Measurements from ENCODE around the gene UGT2A2. TPM values are rescaled to one million over a fixed set of nuclear protein-coding genes. Genes with fewer than 3 reads are reported as not detected.

UGT2A2 gene
- total and polyA plus RNA-seq, 5 donors from 2014 or later = not detected

DNA sequence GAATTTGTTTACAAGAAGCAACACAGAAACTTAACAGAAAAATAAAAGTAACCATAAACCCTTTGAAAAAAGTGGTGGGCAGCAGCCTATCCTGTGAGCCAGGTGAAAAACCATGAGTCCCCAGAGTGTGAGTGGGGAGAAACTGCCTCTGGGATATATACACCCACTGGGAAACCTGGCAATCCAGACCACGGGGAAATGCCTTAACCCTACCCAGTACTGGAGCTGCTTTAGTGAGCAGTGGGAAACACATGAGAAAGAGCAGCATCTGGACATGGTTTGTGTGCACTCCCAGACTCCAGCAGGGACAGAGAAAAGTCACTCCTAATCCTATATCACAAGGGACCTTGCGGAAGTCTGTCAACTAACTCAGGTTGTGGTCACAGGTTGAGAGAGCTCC, 39.4 kb downstream of the UGT2A2 start:
- Histone ChIP-seq H3K27me3 (ENCODE audit: control insufficient read depth, insufficient read depth, low read length) (no peaks in the 10 kb centered on the region), H3K4me3 (ENCODE audit: low read depth, low read length) (no peak overlapping the region), H3K27ac (ENCODE audit: insufficient read depth, low read length, poor library complexity, severe bottlenecking) (no peak overlapping the region), H3K9me3 (ENCODE audit: control insufficient read depth in 2 of 2, low read length in 2 of 2) (no peaks in the 10 kb centered on the region), H3K36me3 (ENCODE audit: control insufficient read depth, insufficient read depth, low read length) (no peaks in the 10 kb centered on the region), H3K4me1 (ENCODE audit: control insufficient read depth, insufficient read depth, low read length, poor library complexity, severe bottlenecking) (no peaks in the 10 kb centered on the region)
- ATAC-seq (ENCODE audit: low read depth in 2 of 2) (no peak), DNase-seq (no peak)
- Mint-ChIP-seq H3K27me3 (no peaks in the 10 kb centered on the region), H3K36me3 (no peaks in the 10 kb centered on the region), H3K9me3 (peaks cover 0 to 3% (median 0%) of the 10 kb centered on the region in 7 donors), H3K27ac (no peak overlapping the region), H3K4me3 (no peak overlapping the region), H3K4me1 (no peaks in the 10 kb centered on the region)

DNA sequence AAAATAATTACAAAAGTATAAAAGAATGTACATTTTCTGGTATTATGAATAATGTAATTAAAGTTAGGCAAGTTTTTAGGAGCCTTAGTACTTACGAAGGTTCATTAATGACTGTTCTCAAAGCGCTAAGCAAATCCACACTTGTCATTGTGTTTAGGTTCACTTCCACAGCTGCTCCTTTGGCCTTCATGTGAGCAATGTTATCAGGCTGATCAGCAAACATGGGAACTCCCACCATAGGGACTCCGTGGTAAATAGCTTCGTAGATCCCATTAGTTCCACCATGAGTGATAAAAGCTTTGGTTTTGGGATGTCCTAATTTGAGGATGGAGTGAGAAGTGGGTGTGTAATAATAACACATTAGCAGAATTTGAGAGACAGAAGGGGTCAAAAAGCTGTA, 45.1 kb downstream of the UGT2A2 start:
- no peaks in the 10 kb centered on the region for H3K4me1 Mint-ChIP-seq
- Histone ChIP-seq H3K4me1 (ENCODE audit: control insufficient read depth, insufficient read depth, low read length, poor library complexity, severe bottlenecking) (no peaks in the 10 kb centered on the region), H3K27me3 (ENCODE audit: control insufficient read depth, insufficient read depth, low read length) (no peaks in the 10 kb centered on the region), H3K9me3 (ENCODE audit: control insufficient read depth in 2 of 2, low read length in 2 of 2) (no peaks in the 10 kb centered on the region), H3K27ac (ENCODE audit: insufficient read depth, low read length, poor library complexity, severe bottlenecking) (no peak overlapping the region), H3K36me3 (ENCODE audit: control insufficient read depth, insufficient read depth, low read length) (no peaks in the 10 kb centered on the region), H3K4me3 (ENCODE audit: low read depth, low read length) (no peak overlapping the region)
- peaks cover 0 to 2% (median 0%) of the 10 kb centered on the region in 7 donors for H3K9me3 Mint-ChIP-seq
- no peak overlapping the region for H3K4me3 Mint-ChIP-seq
- no peaks in the 10 kb centered on the region for H3K36me3 Mint-ChIP-seq
- ATAC-seq (ENCODE audit: low read depth in 2 of 2) (no peak), DNase-seq (no peak)
- no peak overlapping the region for H3K27ac Mint-ChIP-seq
- no peaks in the 10 kb centered on the region for H3K27me3 Mint-ChIP-seq

DNA sequence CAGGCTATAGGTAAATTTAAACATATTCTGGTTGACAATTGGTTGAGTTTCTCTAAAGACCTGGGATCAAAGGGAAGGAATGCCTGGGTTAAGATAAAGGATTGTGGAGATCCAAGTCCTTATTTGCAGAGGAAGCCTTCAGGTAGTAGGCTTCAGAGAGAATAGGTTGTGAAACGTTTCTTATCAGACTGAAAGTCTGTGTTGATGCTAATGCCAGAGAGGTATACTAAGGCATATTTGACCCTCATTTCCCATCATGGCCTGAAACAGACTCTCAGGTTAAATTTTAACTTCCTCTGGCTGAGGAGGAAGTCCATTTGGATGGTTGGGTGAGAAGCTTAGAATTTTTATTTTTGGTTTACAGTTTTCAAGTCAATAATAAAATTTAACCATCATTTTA, 48.1 kb downstream of the UGT2A2 start:
- DNase-seq (no peak), ATAC-seq (ENCODE audit: low read depth in 2 of 2) (no peak)
- Mint-ChIP-seq H3K4me3 (no peak overlapping the region), H3K27ac (no peak overlapping the region), H3K27me3 (no peaks in the 10 kb centered on the region), H3K36me3 (no peaks in the 10 kb centered on the region), H3K9me3 (peaks cover 0 to 2% (median 0%) of the 10 kb centered on the region in 7 donors), H3K4me1 (no peaks in the 10 kb centered on the region)
- no peaks in the 10 kb centered on the region for H3K4me1 ChIP-seq (ENCODE audit: control insufficient read depth, insufficient read depth, low read length, poor library complexity, severe bottlenecking)
- no peak overlapping the region for H3K4me3 ChIP-seq (ENCODE audit: low read depth, low read length)
- no peaks in the 10 kb centered on the region for H3K9me3 ChIP-seq (ENCODE audit: control insufficient read depth in 2 of 2, low read length in 2 of 2)
- no peaks in the 10 kb centered on the region for H3K27me3 ChIP-seq (ENCODE audit: control insufficient read depth, insufficient read depth, low read length)
- no peak overlapping the region for H3K27ac ChIP-seq (ENCODE audit: insufficient read depth, low read length, poor library complexity, severe bottlenecking)
- no peaks in the 10 kb centered on the region for H3K36me3 ChIP-seq (ENCODE audit: control insufficient read depth, insufficient read depth, low read length)

DNA sequence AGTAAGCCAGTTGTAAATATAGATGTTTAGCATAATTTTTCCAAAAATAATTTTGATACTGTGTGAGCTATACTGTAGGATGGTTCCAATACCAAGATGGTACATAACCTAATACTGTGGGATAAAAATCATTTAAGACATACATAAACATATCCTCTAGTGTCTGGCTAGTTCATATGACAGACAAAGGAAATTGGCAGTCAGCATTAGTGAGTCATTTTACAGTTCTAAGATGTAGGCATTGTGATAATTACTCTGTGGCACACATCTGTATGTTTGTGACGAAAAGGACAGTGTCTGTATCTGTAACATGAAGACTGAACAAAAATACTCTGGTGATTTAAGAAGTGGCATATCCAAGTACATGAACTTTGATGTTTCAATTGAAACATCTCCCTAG, 49.6 kb downstream of the UGT2A2 start:
- H3K36me3 Mint-ChIP-seq = no peaks in the 10 kb centered on the region
- Histone ChIP-seq H3K36me3 (ENCODE audit: control insufficient read depth, insufficient read depth, low read length) (no peaks in the 10 kb centered on the region), H3K27ac (ENCODE audit: insufficient read depth, low read length, poor library complexity, severe bottlenecking) (no peak overlapping the region), H3K4me3 (ENCODE audit: low read depth, low read length) (no peak overlapping the region), H3K9me3 (ENCODE audit: control insufficient read depth in 2 of 2, low read length in 2 of 2) (no peaks in the 10 kb centered on the region), H3K27me3 (ENCODE audit: control insufficient read depth, insufficient read depth, low read length) (no peaks in the 10 kb centered on the region), H3K4me1 (ENCODE audit: control insufficient read depth, insufficient read depth, low read length, poor library complexity, severe bottlenecking) (no peaks in the 10 kb centered on the region)
- H3K27ac Mint-ChIP-seq = no peak overlapping the region
- ATAC-seq (ENCODE audit: low read depth in 2 of 2) = no peak
- H3K4me1 Mint-ChIP-seq = no peaks in the 10 kb centered on the region
- H3K9me3 Mint-ChIP-seq = peaks cover 0 to 2% (median 0%) of the 10 kb centered on the region in 7 donors
- DNase-seq = no peak
- no peaks in the 10 kb centered on the region for H3K27me3 Mint-ChIP-seq
- H3K4me3 Mint-ChIP-seq = no peak overlapping the region

DNA sequence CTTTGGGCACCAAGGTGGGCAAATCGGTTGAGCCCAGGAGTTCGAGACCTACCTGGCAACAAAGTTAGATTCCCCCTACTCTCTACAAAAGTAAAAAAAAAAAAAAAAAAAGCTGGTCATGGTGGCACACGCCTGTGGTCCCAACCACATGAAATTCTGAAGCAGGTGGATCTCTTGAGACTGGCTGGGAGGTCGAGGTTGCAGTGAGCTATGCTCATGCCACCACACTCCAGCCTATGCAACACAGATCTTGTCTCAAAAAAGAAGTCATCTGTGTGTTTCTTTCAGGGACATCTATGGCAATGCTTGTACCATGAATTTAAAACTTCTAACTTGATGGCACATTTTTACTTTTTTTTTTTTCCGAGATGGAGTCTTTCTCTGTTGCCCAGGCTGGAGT, 55.3 kb downstream of the UGT2A2 start:
- Histone ChIP-seq H3K4me1 (ENCODE audit: control insufficient read depth, insufficient read depth, low read length, poor library complexity, severe bottlenecking) (no peaks in the 10 kb centered on the region), H3K9me3 (ENCODE audit: control insufficient read depth in 2 of 2, low read length in 2 of 2) (no peaks in the 10 kb centered on the region), H3K36me3 (ENCODE audit: control insufficient read depth, insufficient read depth, low read length) (no peaks in the 10 kb centered on the region), H3K27me3 (ENCODE audit: control insufficient read depth, insufficient read depth, low read length) (no peaks in the 10 kb centered on the region), H3K27ac (ENCODE audit: insufficient read depth, low read length, poor library complexity, severe bottlenecking) (no peak overlapping the region), H3K4me3 (ENCODE audit: low read depth, low read length) (no peak overlapping the region)
- Mint-ChIP-seq H3K27ac (no peak overlapping the region), H3K36me3 (no peaks in the 10 kb centered on the region), H3K4me1 (no peaks in the 10 kb centered on the region), H3K9me3 (peaks cover 0 to 1% (median 0%) of the 10 kb centered on the region in 7 donors), H3K27me3 (no peaks in the 10 kb centered on the region), H3K4me3 (no peak overlapping the region)
- ATAC-seq (ENCODE audit: low read depth in 2 of 2) (no peak), DNase-seq (no peak)

DNA sequence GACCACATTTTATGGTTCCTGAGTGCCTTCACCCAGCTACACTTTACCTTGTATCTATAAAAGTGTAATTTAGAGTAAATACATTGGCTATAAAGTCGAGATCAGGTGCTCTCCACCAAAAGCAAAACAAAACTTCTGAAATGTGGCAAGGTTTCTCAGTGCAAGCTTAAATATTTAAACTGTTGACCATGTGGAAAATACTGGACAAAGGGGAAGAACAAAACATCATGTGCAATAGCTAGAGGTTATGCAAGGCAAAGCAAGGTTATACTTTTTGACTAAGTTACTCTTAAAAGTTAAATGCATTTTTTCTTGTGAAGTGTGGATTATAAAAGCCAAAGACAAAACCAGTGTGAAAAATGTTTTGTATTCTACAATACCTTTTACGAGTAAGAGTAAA, 55.9 kb downstream of the UGT2A2 start:
- Histone ChIP-seq H3K27me3 (ENCODE audit: control insufficient read depth, insufficient read depth, low read length) (no peaks in the 10 kb centered on the region), H3K27ac (ENCODE audit: insufficient read depth, low read length, poor library complexity, severe bottlenecking) (no peak overlapping the region), H3K4me3 (ENCODE audit: low read depth, low read length) (no peak overlapping the region), H3K9me3 (ENCODE audit: control insufficient read depth in 2 of 2, low read length in 2 of 2) (no peaks in the 10 kb centered on the region), H3K36me3 (ENCODE audit: control insufficient read depth, insufficient read depth, low read length) (no peaks in the 10 kb centered on the region), H3K4me1 (ENCODE audit: control insufficient read depth, insufficient read depth, low read length, poor library complexity, severe bottlenecking) (no peaks in the 10 kb centered on the region)
- no peak for ATAC-seq (ENCODE audit: low read depth in 2 of 2)
- DNase-seq = no peak
- no peaks in the 10 kb centered on the region for H3K27me3 Mint-ChIP-seq
- H3K4me1 Mint-ChIP-seq = no peaks in the 10 kb centered on the region
- no peak overlapping the region for H3K27ac Mint-ChIP-seq
- H3K9me3 Mint-ChIP-seq = peaks cover 0 to 1% (median 0%) of the 10 kb centered on the region in 7 donors
- no peak overlapping the region for H3K4me3 Mint-ChIP-seq
- no peaks in the 10 kb centered on the region for H3K36me3 Mint-ChIP-seq

DNA sequence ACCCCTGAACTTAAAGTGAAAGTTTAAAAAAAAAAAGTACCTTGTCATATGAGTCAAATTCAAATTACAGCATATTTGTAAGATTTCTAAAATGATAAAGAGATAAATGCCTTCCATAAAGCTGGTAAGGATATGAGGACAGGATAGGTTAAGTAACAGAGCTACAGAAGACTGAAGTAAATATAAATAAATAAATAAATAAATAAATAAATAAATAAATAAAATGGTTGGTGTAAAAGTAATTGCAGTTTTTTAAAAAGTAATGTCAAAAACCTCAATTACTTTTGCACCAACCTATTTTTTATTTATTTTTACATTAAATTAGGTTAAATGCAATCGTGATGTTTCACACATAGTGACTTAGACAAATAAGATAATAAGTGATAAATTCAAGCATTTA, 62.2 kb downstream of the UGT2A2 start:
- DNase-seq (no peak), ATAC-seq (ENCODE audit: low read depth in 2 of 2) (no peak)
- Histone ChIP-seq H3K4me1 (ENCODE audit: control insufficient read depth, insufficient read depth, low read length, poor library complexity, severe bottlenecking) (no peaks in the 10 kb centered on the region), H3K9me3 (ENCODE audit: control insufficient read depth in 2 of 2, low read length in 2 of 2) (no peaks in the 10 kb centered on the region), H3K27ac (ENCODE audit: insufficient read depth, low read length, poor library complexity, severe bottlenecking) (no peak overlapping the region), H3K27me3 (ENCODE audit: control insufficient read depth, insufficient read depth, low read length) (no peaks in the 10 kb centered on the region), H3K36me3 (ENCODE audit: control insufficient read depth, insufficient read depth, low read length) (no peaks in the 10 kb centered on the region), H3K4me3 (ENCODE audit: low read depth, low read length) (no peak overlapping the region)
- Mint-ChIP-seq H3K27ac (no peak overlapping the region), H3K9me3 (no peaks in the 10 kb centered on the region), H3K27me3 (no peaks in the 10 kb centered on the region), H3K4me1 (no peaks in the 10 kb centered on the region), H3K36me3 (no peaks in the 10 kb centered on the region), H3K4me3 (no peak overlapping the region)

DNA sequence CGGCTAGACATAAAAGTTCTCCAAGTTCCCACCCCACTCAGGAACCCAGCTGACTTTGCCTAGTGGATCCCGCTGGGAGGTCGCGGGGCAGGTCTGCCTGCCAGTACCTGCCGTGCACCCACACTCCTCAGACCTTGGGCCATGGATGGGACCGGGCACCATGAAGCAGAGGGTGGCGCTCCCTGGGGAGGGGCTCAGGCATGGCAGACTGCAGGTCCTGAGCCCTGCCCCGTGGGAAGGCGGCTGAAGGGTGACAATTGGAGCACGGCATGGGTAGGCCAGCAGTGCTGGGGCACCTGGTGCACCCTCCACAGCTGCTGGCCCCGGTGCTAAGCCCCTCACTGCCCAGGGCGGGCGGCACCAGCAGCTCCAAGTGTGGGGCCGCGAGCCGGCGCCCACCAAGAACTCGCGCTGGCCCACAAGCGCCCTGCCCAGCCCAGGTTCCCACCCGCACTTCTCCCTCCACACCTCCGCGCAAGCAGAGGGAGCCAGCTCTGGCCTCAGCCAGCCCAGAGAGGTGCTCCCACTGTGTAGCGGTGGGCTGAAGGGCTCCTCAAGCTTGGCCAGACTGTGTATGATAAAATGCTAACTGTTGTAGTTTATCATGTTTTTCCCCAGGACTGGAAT, 63.1 kb downstream of the UGT2A2 start:
- no peak overlapping the region for H3K4me3 Mint-ChIP-seq
- no peaks in the 10 kb centered on the region for H3K27me3 Mint-ChIP-seq
- no peaks in the 10 kb centered on the region for H3K4me1 ChIP-seq (ENCODE audit: control insufficient read depth, insufficient read depth, low read length, poor library complexity, severe bottlenecking)
- no peak for ATAC-seq (ENCODE audit: low read depth in 2 of 2)
- no peaks in the 10 kb centered on the region for H3K36me3 ChIP-seq (ENCODE audit: control insufficient read depth, insufficient read depth, low read length)
- no peaks in the 10 kb centered on the region for H3K4me1 Mint-ChIP-seq
- no peak overlapping the region for H3K4me3 ChIP-seq (ENCODE audit: low read depth, low read length)
- H3K27me3 ChIP-seq (ENCODE audit: control insufficient read depth, insufficient read depth, low read length) = no peaks in the 10 kb centered on the region
- H3K27ac Mint-ChIP-seq = no peak overlapping the region
- H3K9me3 Mint-ChIP-seq = no peaks in the 10 kb centered on the region
- H3K36me3 Mint-ChIP-seq = no peaks in the 10 kb centered on the region
- no peak overlapping the region for H3K27ac ChIP-seq (ENCODE audit: insufficient read depth, low read length, poor library complexity, severe bottlenecking)
- no peak for DNase-seq
- H3K9me3 ChIP-seq (ENCODE audit: control insufficient read depth in 2 of 2, low read length in 2 of 2) = no peaks in the 10 kb centered on the region
